ENCODE data around the gene MPV17L2.

Gene MPV17L2

GRCh38 chr19:18234194-18234593, 41.2 kb downstream of the MPV17L2 start:
- DNase-seq (ENCODE audit: low read depth in 2 of 2), result no peak

DNA sequence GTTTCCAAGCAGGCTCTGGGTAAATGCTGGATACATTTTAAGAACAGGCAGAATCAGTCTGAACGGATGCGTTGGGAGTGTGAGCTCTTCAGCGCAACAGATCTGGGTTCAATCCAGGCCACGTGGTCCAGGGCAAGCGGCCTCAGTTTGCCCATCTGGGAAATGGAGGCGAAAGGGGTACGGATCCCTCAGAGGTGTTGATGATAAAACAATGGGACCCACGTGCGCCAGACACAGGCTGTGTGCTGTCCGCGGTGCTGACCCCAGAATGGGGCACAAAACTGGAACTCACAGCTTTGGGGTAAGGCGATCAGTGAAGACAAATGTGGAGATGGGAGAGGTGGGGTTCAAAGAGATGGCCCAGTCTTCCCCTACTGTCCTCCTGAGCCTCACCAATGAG, 46.3 kb downstream of the MPV17L2 start:
- DNase-seq (ENCODE audit: low read depth in 2 of 2), result no peak

DNA sequence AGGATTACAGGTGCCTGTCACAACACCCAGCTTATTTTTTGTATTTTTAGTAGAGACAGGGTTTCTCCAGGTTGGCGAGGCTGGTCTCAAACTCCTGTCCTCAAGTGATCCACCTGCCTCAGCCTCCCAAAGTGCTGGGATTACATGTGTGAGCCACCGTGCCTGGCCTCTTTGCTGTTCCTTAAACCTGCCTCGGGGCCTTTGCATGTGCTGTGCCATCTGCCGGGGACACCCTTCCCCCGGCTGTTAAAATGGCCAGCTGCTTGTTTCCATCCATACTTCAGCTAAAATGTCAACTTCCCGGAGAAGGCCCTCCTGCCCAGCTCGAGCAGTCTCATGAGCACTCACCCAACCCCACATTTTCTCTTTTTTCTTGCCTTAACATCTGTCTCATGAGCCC, 52.3 kb downstream of the MPV17L2 start:
- DNase-seq (ENCODE audit: low read depth in 2 of 2), result no peak
